Upper lobe of left lung (tissue), 4 donors: ENCODE data around the gene NDC1.

Source experiments
- EP300 ChIP-seq, 4 donors: sonication (generic); formaldehyde crosslinking; IDR thresholded peaks; one replicate each; pipeline ENCODE4 v1.5.1; 2017; ENCODE audit warnings: antibody characterized with exemption in 4 of 4, control low read depth in 2 of 4
- POLR2A ChIP-seq, 4 donors: fragments of 450-650 bp; IDR thresholded peaks; one replicate each; pipeline ENCODE4 v1.5.1; 2016 to 2017; ENCODE audit warnings: antibody characterized with exemption in 4 of 4, mild to moderate bottlenecking in 2 of 4
- POLR2AphosphoS5 ChIP-seq, 2 donors: sonication (generic); formaldehyde crosslinking; IDR thresholded peaks; one replicate each; pipeline ENCODE4 v1.5.1; 2017; ENCODE audit warnings: antibody characterized with exemption in 2 of 2
- TF ChIP-seq, protein P1 (sequence below), 6 experiments: fragments of 450-650 bp in 4 of 6; fragments of 200-600 bp in 2 of 6; sonication (generic) in 2 of 6; IDR thresholded peaks; one replicate each; pipeline ENCODE4 v1.5.1; 2016 to 2019; ENCODE audit warnings: antibody characterized with exemption in 6 of 6

GRCh38 chr1:53738205-53739108 lies 99.6 kb downstream of the NDC1 start:
- TF ChIP-seq, protein P1, sequence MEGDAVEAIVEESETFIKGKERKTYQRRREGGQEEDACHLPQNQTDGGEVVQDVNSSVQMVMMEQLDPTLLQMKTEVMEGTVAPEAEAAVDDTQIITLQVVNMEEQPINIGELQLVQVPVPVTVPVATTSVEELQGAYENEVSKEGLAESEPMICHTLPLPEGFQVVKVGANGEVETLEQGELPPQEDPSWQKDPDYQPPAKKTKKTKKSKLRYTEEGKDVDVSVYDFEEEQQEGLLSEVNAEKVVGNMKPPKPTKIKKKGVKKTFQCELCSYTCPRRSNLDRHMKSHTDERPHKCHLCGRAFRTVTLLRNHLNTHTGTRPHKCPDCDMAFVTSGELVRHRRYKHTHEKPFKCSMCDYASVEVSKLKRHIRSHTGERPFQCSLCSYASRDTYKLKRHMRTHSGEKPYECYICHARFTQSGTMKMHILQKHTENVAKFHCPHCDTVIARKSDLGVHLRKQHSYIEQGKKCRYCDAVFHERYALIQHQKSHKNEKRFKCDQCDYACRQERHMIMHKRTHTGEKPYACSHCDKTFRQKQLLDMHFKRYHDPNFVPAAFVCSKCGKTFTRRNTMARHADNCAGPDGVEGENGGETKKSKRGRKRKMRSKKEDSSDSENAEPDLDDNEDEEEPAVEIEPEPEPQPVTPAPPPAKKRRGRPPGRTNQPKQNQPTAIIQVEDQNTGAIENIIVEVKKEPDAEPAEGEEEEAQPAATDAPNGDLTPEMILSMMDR (IDR thresholded peaks at IDR 0.05): no peak
- TF ChIP-seq POLR2AphosphoS5 (IDR thresholded peaks at IDR 0.05) (no peak), EP300 (IDR thresholded peaks at IDR 0.05) (no peak), POLR2A (IDR thresholded peaks at IDR 0.05) (no peak)
